MCF 10A (cell line): ENCODE measurements around the gene NCOA5. TPM values are rescaled to one million over a fixed set of nuclear protein-coding genes. Genes with fewer than 3 reads are reported as not detected.

ENCODE experiments used
- BruUV-seq: library from RNA; stranded (reverse); fragments of 400-500 nt; replicated peaks from 2 replicates; lab custom pipeline; 2021; lab: Mats Ljungman, UMichigan
- CTCF ChIA-PET: fragments of 300-600 bp; sonication (Branson Sonifier 250); formaldehyde crosslinking; extraction: SDS; loops from one replicate; lab custom pipeline; 2021; ENCODE audit warnings: antibody characterized with exemption, inconsistent platforms; lab: Yijun Ruan, JAX
- POLR2A ChIA-PET: fragments of 300-600, 350-650 bp; sonication (Branson Sonifier 250); formaldehyde crosslinking; extraction: SDS; loops from one replicate; lab custom pipeline; 2020; ENCODE audit warnings: antibody characterized with exemption, inconsistent platforms; lab: Yijun Ruan, JAX
- DNase-seq: peaks from one replicate; pipeline ENCODE4 v3.0.0-alpha.2; 2018; ENCODE audit not compliant: unreplicated experiment
- H3K27ac Mint-ChIP-seq: one replicate; pipeline ENCODE4 v1.8.0; 2022; ENCODE audit warnings: mild to moderate bottlenecking, low read depth, mixed read lengths; ENCODE audit not compliant: unreplicated experiment
- H3K27me3 Mint-ChIP-seq: one replicate; pipeline ENCODE4 v1.8.0; 2022; ENCODE audit warnings: mixed read lengths; ENCODE audit not compliant: insufficient read depth, unreplicated experiment
- H3K36me3 Mint-ChIP-seq: one replicate; pipeline ENCODE4 v1.8.0; 2022; ENCODE audit warnings: mild to moderate bottlenecking, moderate library complexity, mixed read lengths; ENCODE audit not compliant: insufficient read depth, unreplicated experiment
- H3K4me1 Mint-ChIP-seq: one replicate; pipeline ENCODE4 v1.8.0; 2022; ENCODE audit warnings: mixed read lengths; ENCODE audit not compliant: insufficient read depth, unreplicated experiment
- H3K4me3 Mint-ChIP-seq: one replicate; pipeline ENCODE4 v1.8.0; 2022; ENCODE audit warnings: mild to moderate bottlenecking, moderate library complexity, mixed read lengths; ENCODE audit not compliant: unreplicated experiment
- H3K9me3 Mint-ChIP-seq: one replicate; pipeline ENCODE4 v1.8.0; 2022; ENCODE audit warnings: mixed read lengths; ENCODE audit not compliant: unreplicated experiment
- intact Hi-C: fragments of 100-400 bp; cut with micrococcal nuclease; formaldehyde crosslinking; loops from 2 replicates; pipeline ENCODE4 v1.14.1; 2022
- total RNA-seq: library from RNA; stranded (reverse); gene quantifications from 2 replicates; pipeline ENCODE4 v1.2.3, GENCODE V29; 2022
- TF ChIP-seq, protein P1 (sequence below): fragments of 200-600 bp; IDR thresholded peaks from one replicate; pipeline ENCODE4 v1.8.0; 2022; ENCODE audit warnings: antibody characterized with exemption, mild to moderate bottlenecking; ENCODE audit not compliant: unreplicated experiment

The NCOA5 gene
- total RNA-seq, 1 experiment from 2014 or later: 26.0 TPM

DNA sequence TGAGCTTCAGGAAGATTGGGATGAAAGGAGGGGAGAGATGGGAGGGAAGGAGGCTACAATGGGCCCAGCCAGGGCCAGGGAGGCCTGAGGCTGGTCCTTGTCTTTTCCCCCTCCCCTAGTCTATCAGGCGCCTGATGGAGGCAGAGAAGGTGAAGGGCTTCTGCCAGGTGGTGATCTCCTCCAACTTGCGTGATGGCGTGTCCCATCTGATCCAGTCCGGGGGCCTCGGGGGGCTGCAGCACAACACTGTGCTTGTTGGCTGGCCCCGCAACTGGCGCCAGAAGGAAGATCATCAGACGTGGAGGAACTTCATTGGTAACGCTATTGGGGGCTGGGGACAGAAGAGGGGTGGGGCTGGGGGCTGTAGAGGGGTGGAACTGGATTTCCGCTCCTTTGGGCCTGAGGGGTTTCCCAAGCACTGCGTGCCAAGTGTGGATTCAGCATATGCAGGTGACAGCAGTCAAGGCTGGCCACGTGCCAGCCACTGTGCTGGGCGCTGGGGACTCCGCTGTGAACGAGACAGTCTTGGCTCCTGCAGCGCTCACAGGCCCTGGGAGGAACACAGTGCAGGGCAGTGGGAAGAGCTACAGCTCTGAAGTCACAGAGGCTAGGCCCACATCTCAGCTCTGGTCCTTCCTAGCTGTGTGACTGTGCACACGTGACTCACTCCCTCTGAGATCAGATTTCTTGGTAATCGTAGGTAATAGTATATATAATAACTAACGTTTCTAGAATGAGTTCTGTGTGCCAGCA, 38.0 kb downstream of the NCOA5 start:
- ChIA-PET CTCF (interaction anchor here (0.6 to 1.0 kb wide), 2 partner anchors 65 to 80 kb away, joined by 4 to 5 read pairs; no protein-coding TSS in a partner anchor), POLR2A (no interaction called here)
- Mint-ChIP-seq H3K9me3 (no peaks in the 10 kb centered on the region), H3K27me3 (peaks cover 48% of the 10 kb centered on the region), H3K36me3 (no peaks in the 10 kb centered on the region), H3K4me3 (no peak overlapping the region), H3K27ac (no peak overlapping the region), H3K4me1 (no peaks in the 10 kb centered on the region)
- no TSS peak for BruUV-seq
- intact Hi-C loops: no loop called here
- DNase-seq: no peak
- TF ChIP-seq, protein P1, sequence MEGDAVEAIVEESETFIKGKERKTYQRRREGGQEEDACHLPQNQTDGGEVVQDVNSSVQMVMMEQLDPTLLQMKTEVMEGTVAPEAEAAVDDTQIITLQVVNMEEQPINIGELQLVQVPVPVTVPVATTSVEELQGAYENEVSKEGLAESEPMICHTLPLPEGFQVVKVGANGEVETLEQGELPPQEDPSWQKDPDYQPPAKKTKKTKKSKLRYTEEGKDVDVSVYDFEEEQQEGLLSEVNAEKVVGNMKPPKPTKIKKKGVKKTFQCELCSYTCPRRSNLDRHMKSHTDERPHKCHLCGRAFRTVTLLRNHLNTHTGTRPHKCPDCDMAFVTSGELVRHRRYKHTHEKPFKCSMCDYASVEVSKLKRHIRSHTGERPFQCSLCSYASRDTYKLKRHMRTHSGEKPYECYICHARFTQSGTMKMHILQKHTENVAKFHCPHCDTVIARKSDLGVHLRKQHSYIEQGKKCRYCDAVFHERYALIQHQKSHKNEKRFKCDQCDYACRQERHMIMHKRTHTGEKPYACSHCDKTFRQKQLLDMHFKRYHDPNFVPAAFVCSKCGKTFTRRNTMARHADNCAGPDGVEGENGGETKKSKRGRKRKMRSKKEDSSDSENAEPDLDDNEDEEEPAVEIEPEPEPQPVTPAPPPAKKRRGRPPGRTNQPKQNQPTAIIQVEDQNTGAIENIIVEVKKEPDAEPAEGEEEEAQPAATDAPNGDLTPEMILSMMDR: no peak

DNA sequence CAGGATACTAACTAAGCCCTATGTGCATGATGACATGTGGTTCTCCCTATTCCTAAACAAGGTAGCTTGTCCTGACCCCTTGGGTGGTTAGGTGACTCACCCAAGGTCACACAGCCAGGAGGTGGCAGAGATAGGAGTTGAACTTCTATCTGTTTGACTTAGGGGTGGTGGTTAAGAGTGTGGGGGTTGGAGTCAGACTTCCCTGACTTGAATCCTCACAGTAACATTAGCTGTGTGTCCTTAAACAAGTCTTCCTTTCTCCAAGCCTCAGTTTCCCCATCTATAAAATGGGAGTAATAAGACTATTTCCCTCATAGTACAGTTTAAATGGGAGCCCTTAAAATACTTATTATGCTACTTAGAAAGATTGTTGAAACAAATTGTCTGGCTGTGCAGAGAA, 38.9 kb downstream of the NCOA5 start:
- Mint-ChIP-seq H3K27ac (no peak overlapping the region), H3K36me3 (no peaks in the 10 kb centered on the region), H3K9me3 (no peaks in the 10 kb centered on the region), H3K27me3 (peaks cover 56% of the 10 kb centered on the region), H3K4me1 (no peaks in the 10 kb centered on the region), H3K4me3 (no peak overlapping the region)
- no peak for DNase-seq
- TF ChIP-seq, protein P1: no peak
- intact Hi-C loops: no loop called here
- CTCF ChIA-PET: no interaction called here
- POLR2A ChIA-PET: no interaction called here
- no TSS peak for BruUV-seq

DNA sequence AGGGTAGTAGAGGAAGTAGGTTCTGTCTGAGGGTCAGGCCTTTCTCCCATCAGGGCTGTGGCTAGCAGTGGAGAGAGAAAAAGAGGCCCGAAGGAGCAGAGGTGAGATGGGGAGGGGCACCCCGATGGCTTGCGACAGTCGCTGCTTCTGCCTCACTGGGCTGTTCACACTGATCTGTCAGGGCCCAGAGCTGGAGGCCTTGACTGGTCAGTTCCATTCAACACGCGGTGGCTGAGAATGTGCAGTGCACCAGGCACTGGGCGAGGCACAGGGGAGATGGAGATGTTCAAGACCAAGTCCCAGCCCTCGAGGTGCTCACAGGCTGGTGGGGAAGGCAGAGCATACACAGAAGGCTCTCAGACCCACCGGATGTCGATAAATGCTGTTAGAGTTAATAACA, 39.3 kb downstream of the NCOA5 start:
- ChIA-PET CTCF (no interaction called here), POLR2A (no interaction called here)
- TF ChIP-seq, protein P1: no peak
- Mint-ChIP-seq H3K27ac (no peak overlapping the region), H3K4me1 (no peaks in the 10 kb centered on the region), H3K9me3 (no peaks in the 10 kb centered on the region), H3K27me3 (peaks cover 57% of the 10 kb centered on the region), H3K36me3 (no peaks in the 10 kb centered on the region), H3K4me3 (no peak overlapping the region)
- no peak for DNase-seq
- no TSS peak for BruUV-seq
- intact Hi-C loops: no loop called here

DNA sequence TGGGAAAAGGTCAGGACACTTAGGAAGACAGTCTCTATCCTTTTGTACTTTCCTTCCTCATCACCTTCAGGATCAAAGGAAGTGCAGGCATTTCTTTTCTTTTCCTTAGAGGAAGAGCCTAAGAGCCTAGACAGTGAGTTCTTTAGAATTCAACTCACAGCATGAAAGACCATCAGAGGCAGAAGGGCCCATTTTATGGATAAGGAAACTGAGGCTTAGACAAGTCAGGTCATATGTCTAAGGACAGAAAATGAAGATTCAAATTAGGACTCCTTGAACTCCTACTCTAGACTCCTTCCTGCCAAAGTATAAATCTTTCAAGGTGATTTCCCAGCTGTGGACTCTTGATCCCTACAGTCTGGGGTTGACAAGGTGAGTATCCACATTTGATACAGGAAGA, 39.9 kb downstream of the NCOA5 start:
- DNase-seq: no peak
- H3K36me3 Mint-ChIP-seq: no peaks in the 10 kb centered on the region
- TF ChIP-seq, protein P1: no peak
- no peaks in the 10 kb centered on the region for H3K4me1 Mint-ChIP-seq
- H3K4me3 Mint-ChIP-seq: no peak overlapping the region
- peaks cover 53% of the 10 kb centered on the region for H3K27me3 Mint-ChIP-seq
- POLR2A ChIA-PET: no interaction called here
- no peak overlapping the region for H3K27ac Mint-ChIP-seq
- CTCF ChIA-PET: no interaction called here
- no TSS peak for BruUV-seq
- H3K9me3 Mint-ChIP-seq: no peaks in the 10 kb centered on the region
- intact Hi-C loops: no loop called here
